PFSK-1 (cell line): ENCODE data around the gene UNCX.

Source experiments
- POLR2AphosphoS5 ChIP-seq: IDR thresholded peaks from 2 replicates; pipeline ENCODE4 v1.6.1; 2012; ENCODE audit warnings: low read depth, mild to moderate bottlenecking, control low read depth, low read length, moderate library complexity
- TAF1 ChIP-seq: IDR thresholded peaks from 2 replicates; pipeline ENCODE4 v1.6.1; 2012; ENCODE audit warnings: low read length, control low read depth, borderline replicate concordance; ENCODE audit not compliant: insufficient read depth
- TF ChIP-seq, protein P1 (sequence below), 2 experiments: IDR thresholded peaks; 2 replicates each; pipeline versions ENCODE4 v1.6.1 to v1.8.0; 2011 to 2012; ENCODE audit warnings: low read depth in 2 of 2, low read length in 2 of 2, control low read depth in 1 of 2, inconsistent platforms in 1 of 2, mild to moderate bottlenecking in 1 of 2, moderate library complexity in 1 of 2; ENCODE audit not compliant: insufficient read depth in 1 of 2

- TF ChIP-seq TAF1, result no peak
- no peak for TF ChIP-seq POLR2AphosphoS5
- TF ChIP-seq, protein P1, sequence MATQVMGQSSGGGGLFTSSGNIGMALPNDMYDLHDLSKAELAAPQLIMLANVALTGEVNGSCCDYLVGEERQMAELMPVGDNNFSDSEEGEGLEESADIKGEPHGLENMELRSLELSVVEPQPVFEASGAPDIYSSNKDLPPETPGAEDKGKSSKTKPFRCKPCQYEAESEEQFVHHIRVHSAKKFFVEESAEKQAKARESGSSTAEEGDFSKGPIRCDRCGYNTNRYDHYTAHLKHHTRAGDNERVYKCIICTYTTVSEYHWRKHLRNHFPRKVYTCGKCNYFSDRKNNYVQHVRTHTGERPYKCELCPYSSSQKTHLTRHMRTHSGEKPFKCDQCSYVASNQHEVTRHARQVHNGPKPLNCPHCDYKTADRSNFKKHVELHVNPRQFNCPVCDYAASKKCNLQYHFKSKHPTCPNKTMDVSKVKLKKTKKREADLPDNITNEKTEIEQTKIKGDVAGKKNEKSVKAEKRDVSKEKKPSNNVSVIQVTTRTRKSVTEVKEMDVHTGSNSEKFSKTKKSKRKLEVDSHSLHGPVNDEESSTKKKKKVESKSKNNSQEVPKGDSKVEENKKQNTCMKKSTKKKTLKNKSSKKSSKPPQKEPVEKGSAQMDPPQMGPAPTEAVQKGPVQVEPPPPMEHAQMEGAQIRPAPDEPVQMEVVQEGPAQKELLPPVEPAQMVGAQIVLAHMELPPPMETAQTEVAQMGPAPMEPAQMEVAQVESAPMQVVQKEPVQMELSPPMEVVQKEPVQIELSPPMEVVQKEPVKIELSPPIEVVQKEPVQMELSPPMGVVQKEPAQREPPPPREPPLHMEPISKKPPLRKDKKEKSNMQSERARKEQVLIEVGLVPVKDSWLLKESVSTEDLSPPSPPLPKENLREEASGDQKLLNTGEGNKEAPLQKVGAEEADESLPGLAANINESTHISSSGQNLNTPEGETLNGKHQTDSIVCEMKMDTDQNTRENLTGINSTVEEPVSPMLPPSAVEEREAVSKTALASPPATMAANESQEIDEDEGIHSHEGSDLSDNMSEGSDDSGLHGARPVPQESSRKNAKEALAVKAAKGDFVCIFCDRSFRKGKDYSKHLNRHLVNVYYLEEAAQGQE (IDR thresholded peaks at IDR 0.05; ENCODE audit: insufficient read depth in 1 of 2, low read depth in 2 of 2, low read length in 2 of 2), result no peak
These were observed 35.7 kb upstream of the UNCX start for GRCh38 chr7:1196950-1197349.
